ENCODE results near the gene VAV3. TPM values are rescaled to one million over a fixed set of nuclear protein-coding genes. Genes with fewer than 3 reads are reported as not detected.

Gene VAV3
- total and polyA plus RNA-seq, 9 of the 15 experiments (the other 6 are each of a cell fraction or from before 2014, with no cell fraction given): not detected

- no peak for TF ChIP-seq CTCF (IDR thresholded peaks at IDR 0.05 in 2 of 3, conservative IDR thresholded peaks at IDR 0.05 in 1 of 3; ENCODE audit: insufficient read depth in 2 of 3, low read depth in 1 of 3, low read length in 3 of 3)
- TF ChIP-seq CREB3 (tag; conservative IDR thresholded peaks at IDR 0.05; ENCODE audit: low read depth): no peak
- TF ChIP-seq OTX1 (CRISPR knock-in tag; IDR thresholded peaks at IDR 0.05): no peak
- TF ChIP-seq SMAD3 (CRISPR knock-in tag; conservative IDR thresholded peaks at IDR 0.05): no peak
- no peak for TF ChIP-seq KHSRP (IDR thresholded peaks at IDR 0.05)
- TF ChIP-seq HEY1 (CRISPR knock-in tag; IDR thresholded peaks at IDR 0.05; ENCODE audit: borderline replicate concordance): no peak
- no peak for TF ChIP-seq MBD1 (CRISPR knock-in tag; IDR thresholded peaks at IDR 0.05)
Observed at GRCh38 chr1:107821340-107821739, 143.6 kb downstream of the VAV3 start (continued).

- Histone ChIP-seq H3K4me3 (no peak overlapping the region), H2AFZ (ENCODE audit: low read depth, low read length) (no peak overlapping the region), H4K20me1 (replicated peaks; ENCODE audit: control insufficient read depth, insufficient read depth, low read length) (no peaks in the 10 kb centered on the region), H3K79me2 (ENCODE audit: control insufficient read depth, insufficient read depth, low read length) (no peaks in the 10 kb centered on the region), H3K9ac (ENCODE audit: insufficient read depth in 1 of 2, low read depth in 2 of 2, low read length in 2 of 2) (no peak overlapping the region), H3K9me3 (replicated peaks; ENCODE audit: control insufficient read depth, insufficient read depth, low read depth, low read length) (no peaks in the 10 kb centered on the region), H3K4me2 (ENCODE audit: insufficient read depth, low read length) (no peak overlapping the region), H3K4me1 (replicated peaks in 1 of 2; ENCODE audit: control insufficient read depth in 2 of 2, insufficient read depth in 2 of 2, low read length in 2 of 2) (no peaks in the 10 kb centered on the region), H3K27ac (ENCODE audit: extremely low read depth, low read depth, low read length) (no peak overlapping the region), H3K36me3 (ENCODE audit: control insufficient read depth, insufficient read depth, low read length) (no peaks in the 10 kb centered on the region), H3K27me3 (ENCODE audit: control insufficient read depth in 2 of 2, insufficient read depth in 2 of 2, low read length in 2 of 2) (no peaks in the 10 kb centered on the region), H3K9me1 (ENCODE audit: control insufficient read depth, insufficient read depth, low read length) (no peaks in the 10 kb centered on the region)
- no peak for DNase-seq (ENCODE audit: extremely low read depth in 1 of 4, low spot score in 3 of 4)
- ChIA-PET CTCF (ENCODE audit: low intra/inter-chr PET ratio) (no interaction called here), POLR2A (no interaction called here)
- intact Hi-C loops (cut with micrococcal nuclease): no loop called here
- BruUV-seq (replicated peaks): no TSS peak
- in situ Hi-C loops (cut with MboI): no loop called here
- no peak for FAIRE-seq
- ATAC-seq: no peak
- TF ChIP-seq TCF7L2 (IDR thresholded peaks at IDR 0.05; ENCODE audit: low read depth, low read length): no peak
- no peak for TF ChIP-seq NCOA1 (IDR thresholded peaks at IDR 0.05; ENCODE audit: low read depth)
- TF ChIP-seq ZKSCAN3 (CRISPR knock-in tag; IDR thresholded peaks at IDR 0.05): no peak
- TF ChIP-seq MYBL2 (IDR thresholded peaks at IDR 0.05; ENCODE audit: low read depth): no peak
- no peak for TF ChIP-seq MYBL2 (CRISPR knock-in tag; IDR thresholded peaks at IDR 0.05; ENCODE audit: borderline replicate concordance)
- no peak for TF ChIP-seq ZNF57 (CRISPR knock-in tag; IDR thresholded peaks at IDR 0.05)
- TF ChIP-seq CBFA2T2 (conservative IDR thresholded peaks at IDR 0.05): no peak
- no peak for TF ChIP-seq PHB (CRISPR knock-in tag; IDR thresholded peaks at IDR 0.05)
- TF ChIP-seq POLR2H (tag; IDR thresholded peaks at IDR 0.05; ENCODE audit: low read depth): no peak
- no peak for TF ChIP-seq RCOR1 (IDR thresholded peaks at IDR 0.05; ENCODE audit: borderline replicate concordance in 1 of 2, low read depth in 2 of 2, low read length in 2 of 2)
- TF ChIP-seq RBFOX2 (IDR thresholded peaks at IDR 0.05; ENCODE audit: low read depth, low read length): no peak
- TF ChIP-seq NFE2L1 (tag; IDR thresholded peaks at IDR 0.05; ENCODE audit: borderline replicate concordance, low read depth): no peak
- TF ChIP-seq JUN (IDR thresholded peaks at IDR 0.05; ENCODE audit: borderline replicate concordance, low read depth, low read length): no peak
- TF ChIP-seq JUN (CRISPR knock-in tag; IDR thresholded peaks at IDR 0.05; ENCODE audit: borderline replicate concordance): no peak
Observed at GRCh38 chr1:107820801-107821200, 144.2 kb downstream of the VAV3 start.
